Measurements from ENCODE around the gene PAX1.

Gene PAX1

GRCh38 chr20:21703717-21704407, 1.6 kb upstream of the PAX1 start:
- no peak for TF ChIP-seq CTCF (conservative IDR thresholded peaks at IDR 0.05)
- no peak overlapping the region for H3K27ac ChIP-seq

- H3K27ac ChIP-seq, result peak overlapping the region; percentile 67
- TF ChIP-seq CTCF (conservative IDR thresholded peaks at IDR 0.05), result no peak
These were observed 767 bp upstream of the PAX1 start for GRCh38 chr20:21704408-21705385.

- TF ChIP-seq CTCF (conservative IDR thresholded peaks at IDR 0.05), result no peak
These were observed 1.1 kb downstream of the PAX1 start for GRCh38 chr20:21706261-21707195.

GRCh38 chr20:21707267-21707666, 1.8 kb downstream of the PAX1 start:
- TF ChIP-seq CTCF (conservative IDR thresholded peaks at IDR 0.05), result no peak
- H3K27ac ChIP-seq, result no peak overlapping the region

More at GRCh38 chr20:21706261-21707195, 1.1 kb downstream of the PAX1 start:
- peak overlapping the region; percentile 67 for H3K27ac ChIP-seq

GRCh38 chr20:21707999-21708737, 2.7 kb downstream of the PAX1 start:
- H3K27ac ChIP-seq, result no peak overlapping the region
- TF ChIP-seq CTCF (conservative IDR thresholded peaks at IDR 0.05), result no peak

GRCh38 chr20:21708738-21709534, 3.5 kb downstream of the PAX1 start:
- no peak overlapping the region for H3K27ac ChIP-seq
- no peak for TF ChIP-seq CTCF (conservative IDR thresholded peaks at IDR 0.05)

All from VCaP (cell line).